Testis (tissue), 2 donors: ENCODE results near the gene TBC1D5.

Experiments
- POLR2A ChIP-seq: fragments of 450-650 bp; IDR thresholded peaks from one replicate; pipeline ENCODE4 v1.6.1; 2017; ENCODE audit warnings: antibody characterized with exemption, mild to moderate bottlenecking, moderate library complexity
- TF ChIP-seq, protein P1 (sequence below), 3 experiments: fragments of 450-650 bp in 2 of 3; fragments of 200-600 bp in 1 of 3; sonication (generic) in 1 of 3; IDR thresholded peaks; one replicate each; pipeline ENCODE4 v1.5.1; 2016 to 2019; ENCODE audit warnings: antibody characterized with exemption in 3 of 3, mild to moderate bottlenecking in 2 of 3, moderate library complexity in 1 of 3

DNA sequence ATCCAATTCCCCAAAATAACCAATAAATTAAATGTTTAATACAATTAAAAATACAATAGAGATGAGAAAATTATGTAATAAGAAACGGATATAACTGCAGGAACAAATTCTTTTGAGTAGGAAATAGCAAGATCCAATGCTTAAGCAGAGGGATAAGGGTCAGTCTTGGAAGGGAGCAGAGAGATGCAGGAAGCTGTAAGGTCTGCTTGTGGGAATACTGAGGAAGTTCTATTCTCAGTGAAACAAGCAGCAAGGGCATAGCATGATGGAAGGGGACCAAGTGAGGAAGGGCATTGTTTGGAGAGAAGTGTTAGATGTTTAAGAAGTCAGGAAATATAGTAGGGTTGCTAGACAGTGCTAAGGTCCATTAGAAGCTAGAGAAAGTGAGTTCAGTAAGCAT is 409.0 kb downstream of the TBC1D5 start:
- TF ChIP-seq, protein P1, sequence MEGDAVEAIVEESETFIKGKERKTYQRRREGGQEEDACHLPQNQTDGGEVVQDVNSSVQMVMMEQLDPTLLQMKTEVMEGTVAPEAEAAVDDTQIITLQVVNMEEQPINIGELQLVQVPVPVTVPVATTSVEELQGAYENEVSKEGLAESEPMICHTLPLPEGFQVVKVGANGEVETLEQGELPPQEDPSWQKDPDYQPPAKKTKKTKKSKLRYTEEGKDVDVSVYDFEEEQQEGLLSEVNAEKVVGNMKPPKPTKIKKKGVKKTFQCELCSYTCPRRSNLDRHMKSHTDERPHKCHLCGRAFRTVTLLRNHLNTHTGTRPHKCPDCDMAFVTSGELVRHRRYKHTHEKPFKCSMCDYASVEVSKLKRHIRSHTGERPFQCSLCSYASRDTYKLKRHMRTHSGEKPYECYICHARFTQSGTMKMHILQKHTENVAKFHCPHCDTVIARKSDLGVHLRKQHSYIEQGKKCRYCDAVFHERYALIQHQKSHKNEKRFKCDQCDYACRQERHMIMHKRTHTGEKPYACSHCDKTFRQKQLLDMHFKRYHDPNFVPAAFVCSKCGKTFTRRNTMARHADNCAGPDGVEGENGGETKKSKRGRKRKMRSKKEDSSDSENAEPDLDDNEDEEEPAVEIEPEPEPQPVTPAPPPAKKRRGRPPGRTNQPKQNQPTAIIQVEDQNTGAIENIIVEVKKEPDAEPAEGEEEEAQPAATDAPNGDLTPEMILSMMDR (IDR thresholded peaks at IDR 0.05) = no peak
- TF ChIP-seq POLR2A = no peak
